Measurements from ENCODE around the gene FAM149B1.
"Not testable (repeated sequence)": the region's sequence is repeated elsewhere in the genome, so short reads cannot be mapped to it uniquely, and the experiment has no call there.

FAM149B1 gene

DNA sequence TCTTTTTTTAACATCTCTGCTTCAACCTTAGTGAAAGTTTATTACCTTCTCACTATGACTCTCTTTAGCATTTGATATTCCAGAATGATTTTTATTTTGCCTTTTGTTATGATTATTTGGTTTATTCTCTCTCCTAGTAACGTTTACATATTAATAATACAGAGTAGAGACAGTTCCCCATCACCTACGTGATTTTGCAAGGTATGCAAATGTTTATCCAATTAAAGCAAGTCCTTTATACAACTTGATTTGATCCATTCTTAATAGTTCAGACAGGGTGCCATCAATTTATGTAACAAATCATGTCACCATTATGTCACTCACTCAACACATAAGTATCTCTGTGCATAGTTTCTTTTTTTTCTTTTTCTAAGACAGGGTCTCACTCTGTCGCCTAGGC is 26.3 kb upstream of the FAM149B1 start:
- ATAC-seq, result no peak
- TF ChIP-seq, protein P1, sequence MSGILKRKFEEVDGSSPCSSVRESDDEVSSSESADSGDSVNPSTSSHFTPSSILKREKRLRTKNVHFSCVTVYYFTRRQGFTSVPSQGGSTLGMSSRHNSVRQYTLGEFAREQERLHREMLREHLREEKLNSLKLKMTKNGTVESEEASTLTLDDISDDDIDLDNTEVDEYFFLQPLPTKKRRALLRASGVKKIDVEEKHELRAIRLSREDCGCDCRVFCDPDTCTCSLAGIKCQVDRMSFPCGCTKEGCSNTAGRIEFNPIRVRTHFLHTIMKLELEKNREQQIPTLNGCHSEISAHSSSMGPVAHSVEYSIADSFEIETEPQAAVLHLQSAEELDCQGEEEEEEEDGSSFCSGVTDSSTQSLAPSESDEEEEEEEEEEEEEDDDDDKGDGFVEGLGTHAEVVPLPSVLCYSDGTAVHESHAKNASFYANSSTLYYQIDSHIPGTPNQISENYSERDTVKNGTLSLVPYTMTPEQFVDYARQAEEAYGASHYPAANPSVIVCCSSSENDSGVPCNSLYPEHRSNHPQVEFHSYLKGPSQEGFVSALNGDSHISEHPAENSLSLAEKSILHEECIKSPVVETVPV (CRISPR knock-in tag; IDR thresholded peaks at IDR 0.05), result no peak
- TF ChIP-seq ZFP3 (CRISPR knock-in tag; IDR thresholded peaks at IDR 0.05), result no peak
- TF ChIP-seq, protein P2, sequence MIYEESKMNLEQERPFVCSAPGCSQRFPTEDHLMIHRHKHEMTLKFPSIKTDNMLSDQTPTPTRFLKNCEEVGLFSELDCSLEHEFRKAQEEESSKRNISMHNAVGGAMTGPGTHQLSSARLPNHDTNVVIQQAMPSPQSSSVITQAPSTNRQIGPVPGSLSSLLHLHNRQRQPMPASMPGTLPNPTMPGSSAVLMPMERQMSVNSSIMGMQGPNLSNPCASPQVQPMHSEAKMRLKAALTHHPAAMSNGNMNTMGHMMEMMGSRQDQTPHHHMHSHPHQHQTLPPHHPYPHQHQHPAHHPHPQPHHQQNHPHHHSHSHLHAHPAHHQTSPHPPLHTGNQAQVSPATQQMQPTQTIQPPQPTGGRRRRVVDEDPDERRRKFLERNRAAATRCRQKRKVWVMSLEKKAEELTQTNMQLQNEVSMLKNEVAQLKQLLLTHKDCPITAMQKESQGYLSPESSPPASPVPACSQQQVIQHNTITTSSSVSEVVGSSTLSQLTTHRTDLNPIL (CRISPR knock-in tag; IDR thresholded peaks at IDR 0.05; ENCODE audit: low read depth), result no peak
- no peak for TF ChIP-seq ARNTL (CRISPR knock-in tag; IDR thresholded peaks at IDR 0.05; ENCODE audit: borderline replicate concordance, low read depth)
- no peak for TF ChIP-seq ESRRG (CRISPR knock-in tag; IDR thresholded peaks at IDR 0.05)
- TF ChIP-seq ZNF8 (CRISPR knock-in tag; IDR thresholded peaks at IDR 0.05), result no peak
- no peak for TF ChIP-seq TOX (CRISPR knock-in tag; IDR thresholded peaks at IDR 0.05; ENCODE audit: borderline replicate concordance)
- TF ChIP-seq OSR1 (CRISPR knock-in tag; IDR thresholded peaks at IDR 0.05), result no peak

DNA sequence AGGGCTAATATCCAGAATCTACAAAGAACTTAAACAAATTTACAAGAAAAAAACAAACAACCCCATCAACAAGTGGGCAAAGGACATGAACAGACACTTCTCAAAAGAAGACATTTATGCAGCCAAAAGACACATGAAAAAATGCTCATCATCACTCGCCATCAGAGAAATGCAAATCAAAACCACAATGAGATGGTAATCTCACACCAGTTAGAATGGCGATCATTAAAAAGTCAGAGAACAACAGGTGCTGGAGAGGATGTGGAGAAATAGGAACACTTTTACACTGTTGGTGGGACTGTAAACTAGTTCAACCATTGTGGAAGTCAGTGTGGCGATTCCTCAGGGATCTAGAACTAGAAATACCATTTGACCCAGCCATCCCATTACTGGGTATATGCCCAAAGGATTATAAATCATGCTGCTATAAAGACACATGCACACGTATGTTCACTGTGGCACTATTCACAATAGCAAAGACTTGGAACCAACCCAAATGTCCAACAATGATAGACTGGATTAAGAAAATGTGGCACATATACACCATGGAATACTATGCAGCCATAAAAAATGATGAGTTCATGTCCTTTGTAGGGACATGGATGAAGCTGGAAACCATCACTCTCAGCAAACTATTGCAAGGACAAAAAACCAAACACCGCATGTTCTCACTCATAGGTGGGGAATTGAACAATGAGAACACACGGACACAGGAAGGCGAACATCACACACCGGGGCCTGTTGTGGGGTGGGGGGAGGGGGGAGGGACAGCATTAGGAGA is 17.1 kb upstream of the FAM149B1 start:
- ATAC-seq, result not testable (repeated sequence)

DNA sequence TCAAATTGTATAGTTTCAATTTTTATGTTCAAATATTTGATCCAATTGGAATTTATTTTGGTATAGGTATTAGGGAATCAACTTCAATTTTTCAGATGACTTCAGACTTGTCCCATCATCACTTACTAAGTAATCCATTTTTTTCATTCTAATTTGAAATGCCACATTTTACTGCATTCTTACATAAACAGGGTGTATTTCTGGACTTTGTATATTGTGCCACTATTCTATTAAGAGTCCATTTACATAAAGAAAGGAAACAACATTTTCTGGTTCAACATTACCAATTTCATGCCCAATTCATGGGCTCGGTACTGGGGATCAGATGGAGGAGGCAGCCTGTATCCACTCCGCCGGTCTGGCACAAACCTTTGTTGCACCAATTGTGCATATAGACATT is 15.9 kb upstream of the FAM149B1 start:
- ATAC-seq, result no peak
- no peak for TF ChIP-seq SNAI2 (CRISPR knock-in tag; IDR thresholded peaks at IDR 0.05)
- TF ChIP-seq, protein P1 (CRISPR knock-in tag; IDR thresholded peaks at IDR 0.05), result no peak
- TF ChIP-seq ZC3H10 (CRISPR knock-in tag; IDR thresholded peaks at IDR 0.05), result no peak
- no peak for TF ChIP-seq ARNTL (CRISPR knock-in tag; IDR thresholded peaks at IDR 0.05; ENCODE audit: borderline replicate concordance, low read depth)
- no peak for TF ChIP-seq PPARA (CRISPR knock-in tag; IDR thresholded peaks at IDR 0.05; ENCODE audit: borderline replicate concordance)
- no peak for TF ChIP-seq TCF4 (CRISPR knock-in tag; IDR thresholded peaks at IDR 0.05; ENCODE audit: borderline replicate concordance)
- TF ChIP-seq OSR1 (CRISPR knock-in tag; IDR thresholded peaks at IDR 0.05), result no peak

DNA sequence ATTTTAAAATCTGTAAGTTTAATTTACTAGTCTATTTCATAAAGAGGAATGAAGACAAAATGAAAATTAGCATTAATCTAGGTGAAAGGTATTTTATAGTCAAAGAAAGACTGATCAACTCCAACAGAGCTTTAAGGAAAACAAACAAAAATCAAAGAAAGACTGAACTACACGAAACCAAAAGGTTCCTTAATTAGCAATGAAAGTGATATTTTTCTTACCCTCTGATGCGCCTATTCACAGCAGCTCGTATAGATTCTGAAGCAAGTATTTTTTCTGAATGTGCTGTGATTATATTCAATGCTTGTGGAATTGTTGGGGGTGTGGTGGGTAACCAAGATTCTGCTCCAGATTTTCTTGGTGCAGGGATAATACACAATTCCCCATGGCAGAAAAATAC is 11.9 kb upstream of the FAM149B1 start:
- no peak for ATAC-seq
- no peak for TF ChIP-seq ZFP3 (CRISPR knock-in tag; IDR thresholded peaks at IDR 0.05)
- no peak for TF ChIP-seq PPARA (CRISPR knock-in tag; IDR thresholded peaks at IDR 0.05; ENCODE audit: borderline replicate concordance)
- TF ChIP-seq GLIS3 (CRISPR knock-in tag; IDR thresholded peaks at IDR 0.05), result no peak
- TF ChIP-seq ZNF8 (CRISPR knock-in tag; IDR thresholded peaks at IDR 0.05), result no peak

DNA sequence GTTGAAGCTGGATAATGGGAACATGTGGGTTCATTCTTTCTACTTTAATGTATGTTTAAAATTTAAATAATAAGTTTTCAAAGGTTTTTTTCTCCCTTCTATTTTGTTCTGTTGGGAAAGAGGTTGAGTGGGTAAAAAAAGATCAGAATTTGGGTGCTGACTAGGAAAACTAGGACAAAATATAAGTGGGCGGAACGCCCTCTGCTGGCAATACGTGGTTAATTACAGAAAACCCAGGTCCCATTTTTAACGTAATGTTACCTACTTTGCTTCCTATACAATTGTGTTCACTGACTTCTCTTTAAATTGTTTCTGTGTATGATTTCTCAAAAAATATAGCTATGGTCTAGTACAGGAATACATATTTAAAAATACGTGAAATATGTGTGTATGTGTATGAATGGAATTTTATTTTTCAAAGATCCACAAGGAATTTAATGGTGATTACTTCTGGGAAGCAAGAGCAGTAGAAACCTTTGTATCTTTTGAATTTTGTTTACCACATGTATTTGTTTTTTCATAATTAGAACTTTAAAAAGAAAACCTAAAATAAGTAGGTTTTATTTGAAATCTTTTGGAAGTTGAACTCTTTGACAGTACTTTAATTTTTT is 8.8 kb upstream of the FAM149B1 start:
- peak; percentile 67; the same call in 2 of the 3 replicates for ATAC-seq
- TF ChIP-seq, protein P3, sequence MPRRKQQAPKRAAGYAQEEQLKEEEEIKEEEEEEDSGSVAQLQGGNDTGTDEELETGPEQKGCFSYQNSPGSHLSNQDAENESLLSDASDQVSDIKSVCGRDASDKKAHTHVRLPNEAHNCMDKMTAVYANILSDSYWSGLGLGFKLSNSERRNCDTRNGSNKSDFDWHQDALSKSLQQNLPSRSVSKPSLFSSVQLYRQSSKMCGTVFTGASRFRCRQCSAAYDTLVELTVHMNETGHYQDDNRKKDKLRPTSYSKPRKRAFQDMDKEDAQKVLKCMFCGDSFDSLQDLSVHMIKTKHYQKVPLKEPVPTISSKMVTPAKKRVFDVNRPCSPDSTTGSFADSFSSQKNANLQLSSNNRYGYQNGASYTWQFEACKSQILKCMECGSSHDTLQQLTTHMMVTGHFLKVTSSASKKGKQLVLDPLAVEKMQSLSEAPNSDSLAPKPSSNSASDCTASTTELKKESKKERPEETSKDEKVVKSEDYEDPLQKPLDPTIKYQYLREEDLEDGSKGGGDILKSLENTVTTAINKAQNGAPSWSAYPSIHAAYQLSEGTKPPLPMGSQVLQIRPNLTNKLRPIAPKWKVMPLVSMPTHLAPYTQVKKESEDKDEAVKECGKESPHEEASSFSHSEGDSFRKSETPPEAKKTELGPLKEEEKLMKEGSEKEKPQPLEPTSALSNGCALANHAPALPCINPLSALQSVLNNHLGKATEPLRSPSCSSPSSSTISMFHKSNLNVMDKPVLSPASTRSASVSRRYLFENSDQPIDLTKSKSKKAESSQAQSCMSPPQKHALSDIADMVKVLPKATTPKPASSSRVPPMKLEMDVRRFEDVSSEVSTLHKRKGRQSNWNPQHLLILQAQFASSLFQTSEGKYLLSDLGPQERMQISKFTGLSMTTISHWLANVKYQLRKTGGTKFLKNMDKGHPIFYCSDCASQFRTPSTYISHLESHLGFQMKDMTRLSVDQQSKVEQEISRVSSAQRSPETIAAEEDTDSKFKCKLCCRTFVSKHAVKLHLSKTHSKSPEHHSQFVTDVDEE (CRISPR knock-in tag; IDR thresholded peaks at IDR 0.05), result no peak
- TF ChIP-seq ESRRG (CRISPR knock-in tag; IDR thresholded peaks at IDR 0.05), result no peak
- TF ChIP-seq ZNF70 (CRISPR knock-in tag; IDR thresholded peaks at IDR 0.05), result no peak
- no peak for TF ChIP-seq BACH2 (CRISPR knock-in tag; IDR thresholded peaks at IDR 0.05; ENCODE audit: borderline replicate concordance)
- no peak for TF ChIP-seq CSDC2 (CRISPR knock-in tag; IDR thresholded peaks at IDR 0.05)
- TF ChIP-seq, protein P1 (CRISPR knock-in tag; IDR thresholded peaks at IDR 0.05), result no peak
- TF ChIP-seq, protein P4, sequence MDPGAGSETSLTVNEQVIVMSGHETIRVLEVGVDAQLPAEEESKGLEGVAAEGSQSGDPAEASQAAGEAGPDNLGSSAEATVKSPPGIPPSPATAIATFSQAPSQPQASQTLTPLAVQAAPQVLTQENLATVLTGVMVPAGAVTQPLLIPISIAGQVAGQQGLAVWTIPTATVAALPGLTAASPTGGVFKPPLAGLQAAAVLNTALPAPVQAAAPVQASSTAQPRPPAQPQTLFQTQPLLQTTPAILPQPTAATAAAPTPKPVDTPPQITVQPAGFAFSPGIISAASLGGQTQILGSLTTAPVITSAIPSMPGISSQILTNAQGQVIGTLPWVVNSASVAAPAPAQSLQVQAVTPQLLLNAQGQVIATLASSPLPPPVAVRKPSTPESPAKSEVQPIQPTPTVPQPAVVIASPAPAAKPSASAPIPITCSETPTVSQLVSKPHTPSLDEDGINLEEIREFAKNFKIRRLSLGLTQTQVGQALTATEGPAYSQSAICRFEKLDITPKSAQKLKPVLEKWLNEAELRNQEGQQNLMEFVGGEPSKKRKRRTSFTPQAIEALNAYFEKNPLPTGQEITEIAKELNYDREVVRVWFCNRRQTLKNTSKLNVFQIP (CRISPR knock-in tag; IDR thresholded peaks at IDR 0.05; ENCODE audit: borderline replicate concordance, low read depth), result no peak
- TF ChIP-seq ARNTL (CRISPR knock-in tag; IDR thresholded peaks at IDR 0.05; ENCODE audit: borderline replicate concordance, low read depth), result no peak
- TF ChIP-seq PPARA (CRISPR knock-in tag; IDR thresholded peaks at IDR 0.05; ENCODE audit: borderline replicate concordance), result no peak
- TF ChIP-seq SNAI2 (CRISPR knock-in tag; IDR thresholded peaks at IDR 0.05), result no peak
- no peak for TF ChIP-seq OSR1 (CRISPR knock-in tag; IDR thresholded peaks at IDR 0.05)
- TF ChIP-seq, protein P5, sequence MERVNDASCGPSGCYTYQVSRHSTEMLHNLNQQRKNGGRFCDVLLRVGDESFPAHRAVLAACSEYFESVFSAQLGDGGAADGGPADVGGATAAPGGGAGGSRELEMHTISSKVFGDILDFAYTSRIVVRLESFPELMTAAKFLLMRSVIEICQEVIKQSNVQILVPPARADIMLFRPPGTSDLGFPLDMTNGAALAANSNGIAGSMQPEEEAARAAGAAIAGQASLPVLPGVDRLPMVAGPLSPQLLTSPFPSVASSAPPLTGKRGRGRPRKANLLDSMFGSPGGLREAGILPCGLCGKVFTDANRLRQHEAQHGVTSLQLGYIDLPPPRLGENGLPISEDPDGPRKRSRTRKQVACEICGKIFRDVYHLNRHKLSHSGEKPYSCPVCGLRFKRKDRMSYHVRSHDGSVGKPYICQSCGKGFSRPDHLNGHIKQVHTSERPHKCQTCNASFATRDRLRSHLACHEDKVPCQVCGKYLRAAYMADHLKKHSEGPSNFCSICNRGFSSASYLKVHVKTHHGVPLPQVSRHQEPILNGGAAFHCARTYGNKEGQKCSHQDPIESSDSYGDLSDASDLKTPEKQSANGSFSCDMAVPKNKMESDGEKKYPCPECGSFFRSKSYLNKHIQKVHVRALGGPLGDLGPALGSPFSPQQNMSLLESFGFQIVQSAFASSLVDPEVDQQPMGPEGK (CRISPR knock-in tag; IDR thresholded peaks at IDR 0.05; ENCODE audit: borderline replicate concordance), result no peak
- TF ChIP-seq RARB (CRISPR knock-in tag; IDR thresholded peaks at IDR 0.05), result no peak

Data from SK-N-SH treated with all-trans-retinoic acid at 6 μM for 48 hours (cell line).